Left hindlimb (tissue), 1 donor: ENCODE results near the gene VAT1L.

Experiments used
- DNase-seq: peaks from one replicate; pipeline ENCODE4 v3.0.0-alpha.2; 2018

VAT1L gene

GRCh38 chr16:77995843-77996455, 207.6 kb downstream of the VAT1L start:
- no peak for DNase-seq

GRCh38 chr16:77998350-77999023, 210.1 kb downstream of the VAT1L start:
- no peak for DNase-seq

GRCh38 chr16:78001451-78002025, 213.2 kb downstream of the VAT1L start:
- no peak for DNase-seq

- DNase-seq = peak; percentile 78
Measured at GRCh38 chr16:78002915-78003538, 214.7 kb downstream of the VAT1L start.

GRCh38 chr16:78004517-78004916, 216.2 kb downstream of the VAT1L start:
- DNase-seq = no peak

- DNase-seq = no peak
Measured at GRCh38 chr16:78005881-78006280, 217.5 kb downstream of the VAT1L start.

GRCh38 chr16:78007121-78007520, 218.8 kb downstream of the VAT1L start:
- DNase-seq = no peak

- DNase-seq = no peak
Measured at GRCh38 chr16:78022347-78023060, 234.1 kb downstream of the VAT1L start, which contains the start of gene CLEC3A. Gene CLEC3A, plus strand, starts transcription at chr16:78022548. Its CDS starts 79 bp downstream, at chr16:78022627.

- no peak for DNase-seq
Measured at GRCh38 chr16:78024159-78024558, 235.8 kb downstream of the VAT1L start.

- DNase-seq = no peak
Measured at GRCh38 chr16:78025631-78026030, 237.3 kb downstream of the VAT1L start.

GRCh38 chr16:78028018-78028417, 239.7 kb downstream of the VAT1L start:
- DNase-seq = no peak
